ENCODE measurements around the gene TEX29. TPM values are rescaled to one million over a fixed set of nuclear protein-coding genes. Genes with fewer than 3 reads are reported as not detected.

The TEX29 gene
- total RNA-seq, 1 donor from 2014 or later, result not detected

- H3K4me1 ChIP-seq, result no peaks in the 10 kb centered on the region
- no peak for TF ChIP-seq CTCF (IDR thresholded peaks at IDR 0.05; ENCODE audit: borderline replicate concordance)
- no peak overlapping the region for H3K27ac ChIP-seq (replicated peaks)
- intact Hi-C loops (cut with micrococcal nuclease), result no loop called here
- H3K36me3 ChIP-seq, result no peaks in the 10 kb centered on the region
- H3K4me3 ChIP-seq, result no peak overlapping the region
- no peaks in the 10 kb centered on the region for H3K9me3 ChIP-seq (replicated peaks)
- no peak for DNase-seq
- H3K27me3 ChIP-seq (ENCODE audit: low read depth), result peaks cover 35% of the 10 kb centered on the region
These were observed 47.6 kb downstream of the TEX29 start for GRCh38 chr13:111368091-111368490.

- Histone ChIP-seq H3K9me3 (replicated peaks) (no peaks in the 10 kb centered on the region), H3K4me1 (no peaks in the 10 kb centered on the region), H3K4me3 (no peak overlapping the region), H3K27ac (replicated peaks) (no peak overlapping the region), H3K27me3 (ENCODE audit: low read depth) (peaks cover 22% of the 10 kb centered on the region), H3K36me3 (no peaks in the 10 kb centered on the region)
- intact Hi-C loops (cut with micrococcal nuclease), result no loop called here
- no peak for TF ChIP-seq CTCF (IDR thresholded peaks at IDR 0.05; ENCODE audit: borderline replicate concordance)
- no peak for DNase-seq
These were observed 49.7 kb downstream of the TEX29 start for GRCh38 chr13:111370147-111370546.

GRCh38 chr13:111370570-111371535, 50.4 kb downstream of the TEX29 start:
- Histone ChIP-seq H3K9me3 (replicated peaks) (no peaks in the 10 kb centered on the region), H3K27me3 (ENCODE audit: low read depth) (peaks cover 19% of the 10 kb centered on the region), H3K4me3 (no peak overlapping the region), H3K4me1 (no peaks in the 10 kb centered on the region), H3K27ac (replicated peaks) (no peak overlapping the region), H3K36me3 (no peaks in the 10 kb centered on the region)
- intact Hi-C loops (cut with micrococcal nuclease), result no loop called here
- no peak for DNase-seq
- TF ChIP-seq CTCF (IDR thresholded peaks at IDR 0.05; ENCODE audit: borderline replicate concordance), result no peak

- DNase-seq, result no peak
- Histone ChIP-seq H3K27ac (replicated peaks) (no peak overlapping the region), H3K9me3 (replicated peaks) (no peaks in the 10 kb centered on the region), H3K36me3 (no peaks in the 10 kb centered on the region), H3K4me1 (no peaks in the 10 kb centered on the region), H3K27me3 (ENCODE audit: low read depth) (peaks cover 19% of the 10 kb centered on the region), H3K4me3 (no peak overlapping the region)
- TF ChIP-seq CTCF (IDR thresholded peaks at IDR 0.05; ENCODE audit: borderline replicate concordance), result no peak
- intact Hi-C loops (cut with micrococcal nuclease), result no loop called here
These were observed 51.3 kb downstream of the TEX29 start for GRCh38 chr13:111371720-111372119.

- no peak for DNase-seq
- H3K9me3 ChIP-seq (replicated peaks), result peaks cover 8% of the 10 kb centered on the region
- no peaks in the 10 kb centered on the region for H3K4me1 ChIP-seq
- peaks cover 19% of the 10 kb centered on the region for H3K27me3 ChIP-seq (ENCODE audit: low read depth)
- no peak for TF ChIP-seq CTCF (IDR thresholded peaks at IDR 0.05; ENCODE audit: borderline replicate concordance)
- no peak overlapping the region for H3K4me3 ChIP-seq
- no peaks in the 10 kb centered on the region for H3K36me3 ChIP-seq
- intact Hi-C loops (cut with micrococcal nuclease), result no loop called here
- no peak overlapping the region for H3K27ac ChIP-seq (replicated peaks)
These were observed 52.4 kb downstream of the TEX29 start for GRCh38 chr13:111372651-111373425.

Data from left ventricle myocardium inferior (tissue), 1 donor.